GM19328 (cell line): Measurements from ENCODE around the gene CYBA.

Experiments
- ATAC-seq: cut with Tn5 transposase; IDR thresholded peaks from one replicate; pipeline ENCODE4 v1.9.1; 2021; ENCODE audit warnings: mild to moderate bottlenecking, moderate library complexity; ENCODE audit not compliant: unreplicated experiment

Gene CYBA

GRCh38 chr16:88595101-88595500 is 55.8 kb downstream of the CYBA start:
- no peak for ATAC-seq

- ATAC-seq = no peak
These were observed 56.9 kb downstream of the CYBA start for GRCh38 chr16:88593910-88594309.

DNA sequence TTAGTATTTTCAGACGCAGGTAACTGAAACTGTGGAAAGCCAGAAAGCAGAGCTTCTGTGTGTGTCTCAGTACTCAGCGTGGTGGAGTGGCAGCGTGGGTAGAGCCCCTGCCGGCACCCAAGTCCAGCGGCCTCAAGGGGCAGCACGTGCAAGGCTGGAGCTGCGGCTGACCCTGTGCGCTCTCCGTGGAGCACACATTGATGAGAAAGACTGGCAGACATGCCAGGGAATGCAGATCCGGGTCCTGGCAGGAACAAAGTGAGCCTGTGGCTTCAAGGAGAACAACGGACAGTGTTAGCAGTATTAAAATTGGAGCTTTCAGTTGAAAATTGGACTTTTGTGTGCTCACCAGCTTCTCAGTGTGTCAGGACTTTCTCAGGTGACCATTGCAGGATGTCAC is 57.4 kb downstream of the CYBA start:
- no peak for ATAC-seq
